Stomach (tissue), 9 donors: Measurements from ENCODE around the gene P2RX3. TPM values are rescaled to one million over a fixed set of nuclear protein-coding genes. Genes with fewer than 3 reads are reported as not detected.

Experiments
- DNase-seq, 2 donors: peaks; one replicate each; pipeline versions ENCODE4 v3.0.0 to v3.0.0-alpha.2; 2013 to 2019
- H3K27ac ChIP-seq, 5 donors: fragments of 200-600 bp in 4 of 5; sonication (generic) in 4 of 5; one replicate each; pipeline ENCODE4 v1.5.1; 2013 to 2019; ENCODE audit warnings: mild to moderate bottlenecking in 1 of 5, moderate library complexity in 1 of 5
- H3K27me3 ChIP-seq, 3 donors: fragments of 200-600 bp; sonication (generic); one replicate each; pipeline ENCODE4 v1.5.1; 2017 to 2019; ENCODE audit warnings: mixed run types in 1 of 3
- H3K36me3 ChIP-seq, 4 donors: fragments of 200-600 bp; sonication (generic); 1 replicate in 3 of 4; 2 replicates in 1 of 4; pipeline ENCODE4 v1.5.1; 2016 to 2019
- H3K4me1 ChIP-seq, 4 donors: fragments of 200-600 bp; sonication (generic); one replicate each; pipeline ENCODE4 v1.5.1; 2016 to 2019
- H3K4me3 ChIP-seq, 4 donors: fragments of 200-600 bp; sonication (generic) in 3 of 4; one replicate each; pipeline ENCODE4 v1.5.1; 2016 to 2019; ENCODE audit warnings: mild to moderate bottlenecking in 1 of 4
- H3K9me3 ChIP-seq, 4 donors: fragments of 200-600 bp; sonication (generic); one replicate each; pipeline ENCODE4 v1.5.1; 2016 to 2019
- EP300 ChIP-seq: sonication (generic); formaldehyde crosslinking; IDR thresholded peaks from one replicate; pipeline ENCODE4 v1.6.1; 2017; ENCODE audit warnings: antibody characterized with exemption
- POLR2A ChIP-seq, 4 donors: fragments of 450-650 bp; IDR thresholded peaks; one replicate each; pipeline ENCODE4 v1.6.1; 2016; ENCODE audit warnings: antibody characterized with exemption in 4 of 4, control low read depth in 2 of 4, mild to moderate bottlenecking in 1 of 4, moderate library complexity in 1 of 4
- POLR2AphosphoS5 ChIP-seq, 3 donors: sonication (generic); formaldehyde crosslinking; IDR thresholded peaks; one replicate each; pipeline ENCODE4 v1.6.1; 2016; ENCODE audit warnings: antibody characterized with exemption in 3 of 3
- WGBS, 5 donors: extraction: QIAGEN DNeasy Blood & Tissue Kit in 3 of 5; methylation state at CpG; one replicate each; pipeline versions ENCODE4 v1.1.5 to v1.1.7; 2013 to 2018; 5-methylcytosine and 5-hydroxymethylcytosine counted together
- intact Hi-C: fragments of 100-400 bp; cut with DNase I; formaldehyde crosslinking; loops from one replicate; pipeline ENCODE4 v1.15.1; 2023; ENCODE audit warnings: low total_unique reads
- polyA plus RNA-seq, 3 donors: library from polyadenylated mRNA; stranded (reverse); fragments of 200-250 nt; gene quantifications; one replicate each; pipeline ENCODE4 v1.2.3, GENCODE V29; 2013
- total RNA-seq, 5 donors: library from RNA; depleted of rRNA; stranded (reverse); fragments of >200 nt; gene quantifications; one replicate each; pipeline versions ENCODE4 v1.1.0 to v1.2.3, GENCODE V29; 2014 to 2016
- TF ChIP-seq, protein P1 (sequence below), 7 experiments: fragments of 450-650 bp in 4 of 7; fragments of 200-600 bp in 3 of 7; sonication (generic) in 3 of 7; IDR thresholded peaks; one replicate each; pipeline ENCODE4 v1.5.1; 2016 to 2019; ENCODE audit warnings: antibody characterized with exemption in 7 of 7, control low read depth in 2 of 7, mild to moderate bottlenecking in 1 of 7
- donor health status: healthy with polysubstance abuse.
- donor health status: Bipolar disorder and iron deficiency.
- donor health status: healthy.

Gene P2RX3
- total and polyA plus RNA-seq, 8 donors: 0.18 to 1.7 TPM; not detected in 6

- DNase-seq: no peak
- Histone ChIP-seq H3K27ac (no peak overlapping the region), H3K36me3 (peaks cover 9 to 35% (median 20%) of the 10 kb centered on the region in 4 donors), H3K4me1 (peaks cover 0 to 18% (median 0%) of the 10 kb centered on the region in 4 donors), H3K4me3 (no peak overlapping the region), H3K27me3 (no peaks in the 10 kb centered on the region), H3K9me3 (no peaks in the 10 kb centered on the region)
- WGBS, 5 donors: 75 to 89% (median 82%) methylated on average over 1 to 2 of the region's 2 CpGs
- TF ChIP-seq, protein P1, sequence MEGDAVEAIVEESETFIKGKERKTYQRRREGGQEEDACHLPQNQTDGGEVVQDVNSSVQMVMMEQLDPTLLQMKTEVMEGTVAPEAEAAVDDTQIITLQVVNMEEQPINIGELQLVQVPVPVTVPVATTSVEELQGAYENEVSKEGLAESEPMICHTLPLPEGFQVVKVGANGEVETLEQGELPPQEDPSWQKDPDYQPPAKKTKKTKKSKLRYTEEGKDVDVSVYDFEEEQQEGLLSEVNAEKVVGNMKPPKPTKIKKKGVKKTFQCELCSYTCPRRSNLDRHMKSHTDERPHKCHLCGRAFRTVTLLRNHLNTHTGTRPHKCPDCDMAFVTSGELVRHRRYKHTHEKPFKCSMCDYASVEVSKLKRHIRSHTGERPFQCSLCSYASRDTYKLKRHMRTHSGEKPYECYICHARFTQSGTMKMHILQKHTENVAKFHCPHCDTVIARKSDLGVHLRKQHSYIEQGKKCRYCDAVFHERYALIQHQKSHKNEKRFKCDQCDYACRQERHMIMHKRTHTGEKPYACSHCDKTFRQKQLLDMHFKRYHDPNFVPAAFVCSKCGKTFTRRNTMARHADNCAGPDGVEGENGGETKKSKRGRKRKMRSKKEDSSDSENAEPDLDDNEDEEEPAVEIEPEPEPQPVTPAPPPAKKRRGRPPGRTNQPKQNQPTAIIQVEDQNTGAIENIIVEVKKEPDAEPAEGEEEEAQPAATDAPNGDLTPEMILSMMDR (IDR thresholded peaks at IDR 0.05): no peak
- TF ChIP-seq POLR2A (IDR thresholded peaks at IDR 0.05) (no peak), POLR2AphosphoS5 (IDR thresholded peaks at IDR 0.05) (no peak), EP300 (no peak)
- intact Hi-C loops: no loop called here
Observed at GRCh38 chr11:57403802-57404147, 65.6 kb downstream of the P2RX3 start.

DNA sequence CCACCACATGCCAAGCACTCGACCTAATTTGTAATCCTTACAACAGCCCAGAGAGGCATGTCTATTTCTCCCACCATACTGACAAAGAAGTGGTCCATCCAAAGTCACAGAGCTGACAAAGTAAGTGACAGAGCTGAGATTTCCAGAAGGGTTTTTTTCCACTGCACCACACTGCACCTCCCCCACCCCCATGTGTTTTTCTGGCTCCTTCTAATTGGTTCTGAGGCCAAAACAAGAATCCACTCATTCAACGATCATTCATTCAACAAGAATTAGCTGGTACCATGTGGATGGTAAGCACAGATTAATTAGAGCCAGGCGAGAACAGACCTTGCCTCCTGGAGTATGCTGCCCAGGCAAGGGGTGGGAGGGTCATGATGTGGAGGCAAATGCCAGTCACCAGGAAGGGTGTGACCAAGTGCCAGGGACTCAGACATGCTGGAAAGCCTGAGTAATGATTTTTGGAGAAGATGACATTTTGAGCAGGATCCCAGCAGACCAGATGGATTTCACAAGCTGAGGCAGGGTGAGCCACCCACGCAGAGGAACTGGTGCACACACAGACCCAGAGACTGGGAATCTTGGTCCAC lies 67.2 kb downstream of the P2RX3 start:
- intact Hi-C loops: no loop called here
- no peak overlapping the region for H3K4me3 ChIP-seq
- H3K9me3 ChIP-seq: no peaks in the 10 kb centered on the region
- no peak for DNase-seq
- TF ChIP-seq, protein P1 (IDR thresholded peaks at IDR 0.05): no peak
- no peak for TF ChIP-seq EP300
- no peak for TF ChIP-seq POLR2AphosphoS5 (IDR thresholded peaks at IDR 0.05)
- no peak for TF ChIP-seq POLR2A (IDR thresholded peaks at IDR 0.05)
- H3K27ac ChIP-seq: no peak overlapping the region
- H3K27me3 ChIP-seq: no peaks in the 10 kb centered on the region
- 78 to 88% (median 80%) methylated on average over 4 of the region's 4 CpGs for whole genome bisulfite sequencing, 5 donors
- H3K36me3 ChIP-seq: peaks cover 25 to 51% (median 36%) of the 10 kb centered on the region in 4 donors
- peaks cover 0 to 18% (median 0%) of the 10 kb centered on the region in 4 donors for H3K4me1 ChIP-seq

- H3K27ac ChIP-seq: peak overlapping the region in 2 of 5 donors; percentile 58 to 60
- H3K9me3 ChIP-seq: no peaks in the 10 kb centered on the region
- intact Hi-C loops: no loop called here
- TF ChIP-seq POLR2A (IDR thresholded peaks at IDR 0.05): no peak
- no peak for TF ChIP-seq POLR2AphosphoS5 (IDR thresholded peaks at IDR 0.05)
- TF ChIP-seq, protein P1 (IDR thresholded peaks at IDR 0.05): no peak
- no peak for TF ChIP-seq EP300
- no peaks in the 10 kb centered on the region for H3K27me3 ChIP-seq
- WGBS, 5 donors: 48 to 64% (median 59%) methylated on average over 4 of the region's 4 CpGs
- H3K4me1 ChIP-seq: peaks cover 0 to 18% (median 0%) of the 10 kb centered on the region in 4 donors
- peaks cover 25 to 61% (median 47%) of the 10 kb centered on the region in 4 donors for H3K36me3 ChIP-seq
- no peak for DNase-seq
- no peak overlapping the region for H3K4me3 ChIP-seq
Observed at GRCh38 chr11:57406337-57406904, 68.3 kb downstream of the P2RX3 start.

DNA sequence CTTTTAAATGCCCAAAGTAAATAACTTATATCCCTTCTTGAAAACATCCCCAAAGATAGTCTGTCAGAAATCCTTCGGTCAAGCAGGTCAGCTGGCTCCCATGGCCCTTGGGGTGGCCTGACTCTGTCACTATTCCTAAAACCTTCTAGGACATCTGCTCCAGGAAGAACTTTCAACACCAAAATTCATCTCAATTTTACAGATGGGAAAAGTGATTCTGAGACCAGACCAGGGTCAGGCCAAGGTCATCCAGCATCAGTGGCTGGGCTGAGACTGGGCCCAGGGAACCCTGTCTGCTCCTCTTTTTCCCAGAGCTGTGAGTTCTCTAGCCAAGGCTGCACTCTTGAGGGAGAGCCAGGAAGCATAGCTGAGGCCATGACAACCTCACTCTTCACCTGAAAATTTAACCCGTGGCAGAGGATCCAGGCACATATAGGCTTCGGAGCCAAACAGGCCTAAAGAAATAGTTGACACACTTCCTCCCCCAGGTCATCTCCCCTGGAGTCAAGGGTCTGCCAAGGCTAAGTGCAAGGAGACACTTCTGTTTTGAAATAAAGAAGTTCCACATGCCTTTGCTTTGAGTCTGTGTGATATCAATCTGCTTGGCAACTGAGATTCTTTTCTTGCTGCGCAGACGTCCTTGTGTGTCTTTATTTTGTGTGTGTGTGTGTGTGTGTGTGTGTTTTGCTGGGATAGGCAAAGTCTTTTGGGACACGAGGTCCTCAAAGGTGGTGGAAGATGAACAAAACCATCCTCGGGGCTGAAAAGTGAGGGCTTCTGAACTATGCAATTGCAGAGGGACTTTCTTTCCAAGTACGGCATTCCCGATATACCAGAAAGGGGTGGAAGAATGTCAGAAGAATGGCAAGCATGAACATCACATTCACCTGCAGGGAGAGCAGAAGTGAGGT lies 69.1 kb downstream of the P2RX3 start:
- intact Hi-C loops: no loop called here
- TF ChIP-seq, protein P1 (IDR thresholded peaks at IDR 0.05): no peak
- TF ChIP-seq POLR2A (IDR thresholded peaks at IDR 0.05): no peak
- DNase-seq: no peak
- peaks cover 25 to 64% (median 51%) of the 10 kb centered on the region in 4 donors for H3K36me3 ChIP-seq
- H3K27ac ChIP-seq: peak overlapping the region in 2 of 5 donors; percentile 58 to 60
- H3K4me1 ChIP-seq: peaks cover 0 to 18% (median 0%) of the 10 kb centered on the region in 4 donors
- no peaks in the 10 kb centered on the region for H3K9me3 ChIP-seq
- H3K27me3 ChIP-seq: no peaks in the 10 kb centered on the region
- 75 to 86% (median 84%) methylated on average over 9 of the region's 9 CpGs for WGBS, 5 donors
- no peak overlapping the region for H3K4me3 ChIP-seq
